Measurements from ENCODE around the gene SMC4. TPM values are rescaled to one million over a fixed set of nuclear protein-coding genes. Genes with fewer than 3 reads are reported as not detected.

The SMC4 gene
- polyA plus RNA-seq, 1 of the 3 experiments (the other 2 are of a cell fraction), result 26.1 TPM

DNA sequence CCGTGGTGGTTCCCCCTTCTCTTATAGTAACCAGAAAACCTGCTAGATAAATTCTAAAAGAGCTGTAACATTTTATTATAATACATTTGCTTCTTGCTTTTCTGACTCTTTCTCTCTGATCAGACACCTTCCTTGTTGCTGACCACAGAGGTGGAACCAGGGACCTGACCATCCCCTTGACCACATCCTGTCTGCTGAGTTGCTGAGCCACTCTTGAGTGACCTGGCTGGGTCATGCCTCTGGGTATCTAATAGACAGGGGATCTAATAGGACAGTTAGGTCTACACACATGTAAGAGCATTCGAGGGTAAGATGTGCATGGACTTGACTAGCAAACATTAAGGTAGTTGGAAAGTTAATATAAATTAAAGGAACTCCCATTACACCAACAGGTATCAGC, 72.9 kb downstream of the SMC4 start:
- no peaks in the 10 kb centered on the region for H3K9me3 ChIP-seq
- ChIA-PET POLR2A (no interaction called here), CTCF (no interaction called here)
- no peaks in the 10 kb centered on the region for H3K27me3 ChIP-seq (ENCODE audit: insufficient read depth)
- no peaks in the 10 kb centered on the region for H3K9me2 ChIP-seq
- no peak overlapping the region for H3K27ac ChIP-seq (ENCODE audit: low read depth in 2 of 2, low read length in 1 of 2)
- H3F3A ChIP-seq (replicated peaks; ENCODE audit: insufficient read depth), result peaks cover 39% of the 10 kb centered on the region
- DNase-seq, result no peak
- peaks cover 18 to 22% of the 10 kb centered on the region in 2 experiments for H3K4me1 ChIP-seq (ENCODE audit: control insufficient read depth in 1 of 2, insufficient read depth in 2 of 2, low read depth in 1 of 2, low read length in 1 of 2)
- 59% methylated on average over 2 of the region's 2 CpGs for WGBS (ENCODE audit: low lambda C conversion rate)
- TF ChIP-seq GATA2 (CRISPR knock-in tag; IDR thresholded peaks at IDR 0.05) (no peak), ELF1 (IDR thresholded peaks at IDR 0.05) (no peak), FOSL2 (IDR thresholded peaks at IDR 0.05; ENCODE audit: borderline replicate concordance, low read depth) (no peak), NFIC (IDR thresholded peaks at IDR 0.05; ENCODE audit: borderline replicate concordance) (no peak)
- H3K4me3 ChIP-seq (ENCODE audit: low read depth in 2 of 2, low read length in 1 of 2), result no peak overlapping the region
- no peaks in the 10 kb centered on the region for H4K20me1 ChIP-seq (ENCODE audit: insufficient read depth)
- no peak overlapping the region for H3K4me2 ChIP-seq
- H3K9ac ChIP-seq, result no peak overlapping the region
- H3K79me2 ChIP-seq (ENCODE audit: insufficient read depth), result no peaks in the 10 kb centered on the region
- H3K36me3 ChIP-seq (replicated peaks in 1 of 2; ENCODE audit: control insufficient read depth in 1 of 2, insufficient read depth in 2 of 2, low read length in 1 of 2), result no peaks in the 10 kb centered on the region
- H2AFZ ChIP-seq (ENCODE audit: low read depth), result no peak overlapping the region

DNA sequence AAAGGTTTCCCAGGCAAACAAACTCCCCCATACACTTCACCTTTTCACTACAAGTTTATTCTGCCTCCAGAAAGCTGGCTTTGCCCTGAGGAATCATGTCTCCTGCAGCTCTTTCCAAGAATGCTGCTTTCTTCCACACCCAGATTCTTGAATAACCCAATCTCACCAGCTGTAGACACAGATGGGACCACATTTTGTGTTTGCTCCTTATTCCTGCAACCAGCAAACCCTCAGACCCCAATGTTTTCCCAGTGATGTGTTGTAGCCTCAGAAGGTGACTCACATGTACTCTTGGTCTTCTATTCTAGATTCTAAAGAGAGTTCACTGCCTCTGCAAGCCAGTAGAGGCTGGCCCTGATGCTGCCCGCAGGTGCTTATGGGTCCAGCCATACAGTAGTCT, 73.8 kb downstream of the SMC4 start:
- Histone ChIP-seq H3K9me3 (no peaks in the 10 kb centered on the region), H3K4me2 (peak overlapping the region; percentile 64)
- POLR2A ChIA-PET, result no interaction called here

GRCh38 chr3:160473978-160474377, 74.5 kb downstream of the SMC4 start:
- H3K9me2 ChIP-seq, result no peaks in the 10 kb centered on the region
- 13% methylated on average over 1 of the region's 1 CpG for WGBS (ENCODE audit: low lambda C conversion rate)
- peak overlapping the region; percentile 50; the same call in 1 of the 2 replicates for H3K9ac ChIP-seq
- no peaks in the 10 kb centered on the region for H3K27me3 ChIP-seq (ENCODE audit: insufficient read depth)
- H2AFZ ChIP-seq (ENCODE audit: low read depth), result peak overlapping the region; percentile 57; the same call in 1 of the 2 replicates
- H3K4me1 ChIP-seq (ENCODE audit: control insufficient read depth in 1 of 2, insufficient read depth in 2 of 2, low read depth in 1 of 2, low read length in 1 of 2), result peaks cover 22 to 23% of the 10 kb centered on the region in 2 experiments
- H3F3A ChIP-seq (replicated peaks; ENCODE audit: insufficient read depth), result peaks cover 49% of the 10 kb centered on the region
- H3K36me3 ChIP-seq (replicated peaks in 1 of 2; ENCODE audit: control insufficient read depth in 1 of 2, insufficient read depth in 2 of 2, low read length in 1 of 2), result no peaks in the 10 kb centered on the region
- no peaks in the 10 kb centered on the region for H3K9me3 ChIP-seq
- DNase-seq, result peak; percentile 71
- ChIA-PET POLR2A (no interaction called here), CTCF (interaction anchor here (1.0 to 1.3 kb wide), 3 partner anchors 9 to 646 kb away, joined by 3 read pairs; no protein-coding TSS in a partner anchor)
- H3K27ac ChIP-seq (ENCODE audit: low read depth in 2 of 2, low read length in 1 of 2), result peak overlapping the region; percentile 80 to 98
- H3K4me2 ChIP-seq, result peak overlapping the region; percentile 64
- no peaks in the 10 kb centered on the region for H3K79me2 ChIP-seq (ENCODE audit: insufficient read depth)
- H3K4me3 ChIP-seq (ENCODE audit: low read depth in 2 of 2, low read length in 1 of 2), result peak overlapping the region in 1 of 2 experiments; percentile 29; a peak in 1 of 4 replicates
- no peaks in the 10 kb centered on the region for H4K20me1 ChIP-seq (ENCODE audit: insufficient read depth)
- TF ChIP-seq JUND (IDR thresholded peaks at IDR 0.05) (peak; percentile 89), RXRA (IDR thresholded peaks at IDR 0.05; ENCODE audit: borderline replicate concordance, low read depth) (0 out of 2 replicates have a peak, but pooled peaks have one; percentile 18), FOSL2 (IDR thresholded peaks at IDR 0.05; ENCODE audit: borderline replicate concordance, low read depth) (peak; percentile 82; the same call in 1 of the 2 replicates), FOXJ3 (CRISPR knock-in tag; IDR thresholded peaks at IDR 0.05) (no peak), NRF1 (IDR thresholded peaks at IDR 0.05; ENCODE audit: low read depth, low read length) (no peak), FOXM1 (IDR thresholded peaks at IDR 0.05; ENCODE audit: low read depth) (no peak), GABPA (IDR thresholded peaks at IDR 0.05; ENCODE audit: low read depth) (no peak), MEF2A (IDR thresholded peaks at IDR 0.05; ENCODE audit: borderline replicate concordance, low read depth) (no peak), RCOR1 (IDR thresholded peaks at IDR 0.05; ENCODE audit: low read length) (peak; percentile 54; the same call in 1 of the 2 replicates), USF1 (IDR thresholded peaks at IDR 0.05; ENCODE audit: borderline replicate concordance, low read depth) (no peak)
- TF ChIP-seq, protein P1, sequence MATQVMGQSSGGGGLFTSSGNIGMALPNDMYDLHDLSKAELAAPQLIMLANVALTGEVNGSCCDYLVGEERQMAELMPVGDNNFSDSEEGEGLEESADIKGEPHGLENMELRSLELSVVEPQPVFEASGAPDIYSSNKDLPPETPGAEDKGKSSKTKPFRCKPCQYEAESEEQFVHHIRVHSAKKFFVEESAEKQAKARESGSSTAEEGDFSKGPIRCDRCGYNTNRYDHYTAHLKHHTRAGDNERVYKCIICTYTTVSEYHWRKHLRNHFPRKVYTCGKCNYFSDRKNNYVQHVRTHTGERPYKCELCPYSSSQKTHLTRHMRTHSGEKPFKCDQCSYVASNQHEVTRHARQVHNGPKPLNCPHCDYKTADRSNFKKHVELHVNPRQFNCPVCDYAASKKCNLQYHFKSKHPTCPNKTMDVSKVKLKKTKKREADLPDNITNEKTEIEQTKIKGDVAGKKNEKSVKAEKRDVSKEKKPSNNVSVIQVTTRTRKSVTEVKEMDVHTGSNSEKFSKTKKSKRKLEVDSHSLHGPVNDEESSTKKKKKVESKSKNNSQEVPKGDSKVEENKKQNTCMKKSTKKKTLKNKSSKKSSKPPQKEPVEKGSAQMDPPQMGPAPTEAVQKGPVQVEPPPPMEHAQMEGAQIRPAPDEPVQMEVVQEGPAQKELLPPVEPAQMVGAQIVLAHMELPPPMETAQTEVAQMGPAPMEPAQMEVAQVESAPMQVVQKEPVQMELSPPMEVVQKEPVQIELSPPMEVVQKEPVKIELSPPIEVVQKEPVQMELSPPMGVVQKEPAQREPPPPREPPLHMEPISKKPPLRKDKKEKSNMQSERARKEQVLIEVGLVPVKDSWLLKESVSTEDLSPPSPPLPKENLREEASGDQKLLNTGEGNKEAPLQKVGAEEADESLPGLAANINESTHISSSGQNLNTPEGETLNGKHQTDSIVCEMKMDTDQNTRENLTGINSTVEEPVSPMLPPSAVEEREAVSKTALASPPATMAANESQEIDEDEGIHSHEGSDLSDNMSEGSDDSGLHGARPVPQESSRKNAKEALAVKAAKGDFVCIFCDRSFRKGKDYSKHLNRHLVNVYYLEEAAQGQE (IDR thresholded peaks at IDR 0.05; ENCODE audit: low read depth, low read length), result no peak

More for the DNA sequence above, 73.8 kb downstream of the SMC4 start:
- Histone ChIP-seq H4K20me1 (ENCODE audit: insufficient read depth) (no peaks in the 10 kb centered on the region), H2AFZ (ENCODE audit: low read depth) (peak overlapping the region; percentile 57; the same call in 1 of the 2 replicates), H3K9me2 (no peaks in the 10 kb centered on the region), H3K27me3 (ENCODE audit: insufficient read depth) (no peaks in the 10 kb centered on the region), H3K79me2 (ENCODE audit: insufficient read depth) (no peaks in the 10 kb centered on the region), H3F3A (replicated peaks; ENCODE audit: insufficient read depth) (peaks cover 41% of the 10 kb centered on the region), H3K36me3 (replicated peaks in 1 of 2; ENCODE audit: control insufficient read depth in 1 of 2, insufficient read depth in 2 of 2, low read length in 1 of 2) (no peaks in the 10 kb centered on the region), H3K4me3 (ENCODE audit: low read depth in 2 of 2, low read length in 1 of 2) (no peak overlapping the region), H3K4me1 (ENCODE audit: control insufficient read depth in 1 of 2, insufficient read depth in 2 of 2, low read depth in 1 of 2, low read length in 1 of 2) (peaks cover 22 to 23% of the 10 kb centered on the region in 2 experiments), H3K27ac (ENCODE audit: low read depth in 2 of 2, low read length in 1 of 2) (peak overlapping the region; percentile 80 to 98; a peak in 3 of 4 replicates), H3K9ac (no peak overlapping the region; the same call in 1 of the 2 replicates)
- CTCF ChIA-PET, result interaction anchor here (0.7 to 1.0 kb wide), 2 partner anchors 9 to 445 kb away, joined by 3 read pairs; no protein-coding TSS in a partner anchor
- no CpG with 5 or more reads among the region's 1 CpG for WGBS (ENCODE audit: low lambda C conversion rate)
- TF ChIP-seq RCOR1 (IDR thresholded peaks at IDR 0.05; ENCODE audit: low read length) (no peak), EZH2phosphoT487 (IDR thresholded peaks at IDR 0.05; ENCODE audit: borderline replicate concordance, low read depth) (no peak), TAF1 (IDR thresholded peaks at IDR 0.05; ENCODE audit: borderline replicate concordance, low read depth, low read length) (no peak), RXRA (IDR thresholded peaks at IDR 0.05; ENCODE audit: borderline replicate concordance, low read depth) (no peak), SIN3A (IDR thresholded peaks at IDR 0.05; ENCODE audit: borderline replicate concordance, low read depth, low read length) (no peak), FOSL2 (IDR thresholded peaks at IDR 0.05; ENCODE audit: borderline replicate concordance, low read depth) (0 out of 2 replicates have a peak, but pooled peaks have one; percentile 5)
- TF ChIP-seq, protein P2, sequence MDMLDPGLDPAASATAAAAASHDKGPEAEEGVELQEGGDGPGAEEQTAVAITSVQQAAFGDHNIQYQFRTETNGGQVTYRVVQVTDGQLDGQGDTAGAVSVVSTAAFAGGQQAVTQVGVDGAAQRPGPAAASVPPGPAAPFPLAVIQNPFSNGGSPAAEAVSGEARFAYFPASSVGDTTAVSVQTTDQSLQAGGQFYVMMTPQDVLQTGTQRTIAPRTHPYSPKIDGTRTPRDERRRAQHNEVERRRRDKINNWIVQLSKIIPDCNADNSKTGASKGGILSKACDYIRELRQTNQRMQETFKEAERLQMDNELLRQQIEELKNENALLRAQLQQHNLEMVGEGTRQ (IDR thresholded peaks at IDR 0.05; ENCODE audit: borderline replicate concordance, low read depth, low read length), result no peak
- no peak for DNase-seq

Data from SK-N-SH (cell line).